K562 (cell line): ENCODE measurements around the gene CLTRN. TPM values are rescaled to one million over a fixed set of nuclear protein-coding genes. Genes with fewer than 3 reads are reported as not detected.
A peak's percentile ranks its signal among the peaks of the same experiment; 100 is the strongest.

ENCODE experiments used
- BRCA1 ChIP-seq, 2 experiments: fragments of 450-650 bp in 1 of 2; sonication (generic) in 1 of 2; formaldehyde crosslinking in 1 of 2; IDR thresholded peaks; 2 replicates each; pipeline versions ENCODE4 v1.5.0 to v1.6.1; 2017 to 2020; ENCODE audit warnings: mild to moderate bottlenecking in 1 of 2, missing genetic modification reagents in 1 of 2
- C11orf30 ChIP-seq: fragments of 450-650 bp; IDR thresholded peaks from 2 replicates; pipeline ENCODE4 v1.6.1; 2016; ENCODE audit warnings: low read depth, mild to moderate bottlenecking
- CBX8 ChIP-seq: fragments of 200-600 bp; sonication (generic); IDR thresholded peaks from 2 replicates; pipeline ENCODE4 v1.6.1; 2012; ENCODE audit warnings: borderline replicate concordance, mixed run types, low read depth, mild to moderate bottlenecking, moderate library complexity, mixed read lengths, low read length, control low read depth, inconsistent platforms; ENCODE audit not compliant: poor library complexity, severe bottlenecking; ENCODE audit errors: extremely low read depth
- GATAD2A ChIP-seq: fragments of 450-650 bp; IDR thresholded peaks from 2 replicates; pipeline ENCODE4 v1.6.1; 2017
- GTF2E2 ChIP-seq: fragments of 200-800 bp; sonication (Bioruptor generic); IDR thresholded peaks from 2 replicates; pipeline ENCODE4 v1.6.1; 2016; ENCODE audit warnings: missing genetic modification characterization, missing compliant biosample characterization
- MEF2D ChIP-seq: conservative IDR thresholded peaks from 2 replicates; pipeline ENCODE4 v1.6.1; 2016; ENCODE audit warnings: low read depth, missing genetic modification characterization, missing compliant biosample characterization
- NELFE ChIP-seq: IDR thresholded peaks from 2 replicates; pipeline ENCODE4 v1.6.1; 2011; ENCODE audit warnings: mild to moderate bottlenecking; ENCODE audit not compliant: insufficient read depth, insufficient read length
- TAF9B ChIP-seq: fragments of 450-650 bp; IDR thresholded peaks from 2 replicates; pipeline ENCODE4 v1.6.1; 2018; ENCODE audit warnings: mild to moderate bottlenecking; ENCODE audit not compliant: partially characterized antibody
- ZNF212 ChIP-seq: fragments of 450-650 bp; formaldehyde crosslinking; IDR thresholded peaks from 2 replicates; pipeline ENCODE4 v1.4.0; 2020; ENCODE audit warnings: mild to moderate bottlenecking
- ZNF551 ChIP-seq: fragments of 250-450 bp; sonication (Bioruptor Pico); IDR thresholded peaks from 2 replicates; pipeline ENCODE4 v1.5.0; 2021; ENCODE audit warnings: mild to moderate bottlenecking, moderate library complexity
- polyA plus RNA-seq, 8 experiments: library from polyadenylated mRNA; depleted of rRNA in 4 of 8; stranded (reverse) in 5 of 8; unstranded in 3 of 8; fragments of >200 nt; fragmentation: Nextera tagmentation in 2 of 8; fragmentation: Illumina TruSeq in 1 of 8; extraction: Ambion mirVana in 2 of 8; extraction: Trizol in 1 of 8; gene quantifications; 2 replicates each; pipeline versions ENCODE4 v1.2.1 to v1.2.3, GENCODE V29; 2011 to 2014; ENCODE audit warnings: inconsistent platforms in 1 of 8, missing spikeins in 1 of 8
- total RNA-seq, 7 experiments: library from RNA; depleted of rRNA in 6 of 7; stranded (reverse); fragments of >200 nt in 6 of 7; fragmentation: Illumina TruSeq in 2 of 7; extraction: Trizol in 2 of 7; gene quantifications; 2 replicates each; pipeline versions ENCODE4 v1.2.1 to v1.2.3, GENCODE V29; 2011 to 2021; ENCODE audit warnings: low replicate concordance in 1 of 7
- TF ChIP-seq, protein P1 (sequence below): fragments of 450-650 bp; formaldehyde crosslinking; IDR thresholded peaks from 2 replicates; pipeline ENCODE4 v1.4.0; 2022; ENCODE audit warnings: missing genetic modification characterization
- TF ChIP-seq, protein P2 (sequence below): fragments of 450-650 bp; IDR thresholded peaks from 2 replicates; pipeline ENCODE4 v1.6.1; 2016; ENCODE audit warnings: borderline replicate concordance
- TF ChIP-seq, protein P3 (sequence below): fragments of 450-650 bp; IDR thresholded peaks from 2 replicates; pipeline ENCODE4 v1.6.1; 2016; ENCODE audit warnings: mild to moderate bottlenecking
- TF ChIP-seq, protein P4 (sequence below): fragments of 250-450 bp; sonication (Bioruptor Pico); IDR thresholded peaks from 2 replicates; pipeline ENCODE4 v1.8.0; 2021; ENCODE audit warnings: borderline replicate concordance, mild to moderate bottlenecking, moderate library complexity; ENCODE audit not compliant: poor library complexity, severe bottlenecking
- TF ChIP-seq, protein P5 (sequence below), 2 experiments: fragments of 450-650 bp in 1 of 2; sonication (generic) in 1 of 2; formaldehyde crosslinking; conservative IDR thresholded peaks; 2 replicates each; pipeline versions ENCODE4 v1.4.0 to v1.8.1; 2020 to 2022; ENCODE audit warnings: mild to moderate bottlenecking in 1 of 2, missing genetic modification reagents in 1 of 2
- TF ChIP-seq, protein P6 (sequence below): fragments of 450-650 bp; IDR thresholded peaks from 2 replicates; pipeline ENCODE4 v1.6.1; 2016; ENCODE audit warnings: missing biosample characterization, missing genetic modification characterization
- TF ChIP-seq, protein P7 (sequence below): fragments of 250-450 bp; sonication (Bioruptor Pico); IDR thresholded peaks from 2 replicates; pipeline ENCODE4 v1.6.1; 2021; ENCODE audit warnings: mild to moderate bottlenecking

The CLTRN gene
- total and polyA plus RNA-seq, 9 of the 15 experiments (the other 6 are each of a cell fraction or from before 2014, with no cell fraction given) = 0.11 to 0.36 (median 0.18) TPM; not detected in 2

DNA sequence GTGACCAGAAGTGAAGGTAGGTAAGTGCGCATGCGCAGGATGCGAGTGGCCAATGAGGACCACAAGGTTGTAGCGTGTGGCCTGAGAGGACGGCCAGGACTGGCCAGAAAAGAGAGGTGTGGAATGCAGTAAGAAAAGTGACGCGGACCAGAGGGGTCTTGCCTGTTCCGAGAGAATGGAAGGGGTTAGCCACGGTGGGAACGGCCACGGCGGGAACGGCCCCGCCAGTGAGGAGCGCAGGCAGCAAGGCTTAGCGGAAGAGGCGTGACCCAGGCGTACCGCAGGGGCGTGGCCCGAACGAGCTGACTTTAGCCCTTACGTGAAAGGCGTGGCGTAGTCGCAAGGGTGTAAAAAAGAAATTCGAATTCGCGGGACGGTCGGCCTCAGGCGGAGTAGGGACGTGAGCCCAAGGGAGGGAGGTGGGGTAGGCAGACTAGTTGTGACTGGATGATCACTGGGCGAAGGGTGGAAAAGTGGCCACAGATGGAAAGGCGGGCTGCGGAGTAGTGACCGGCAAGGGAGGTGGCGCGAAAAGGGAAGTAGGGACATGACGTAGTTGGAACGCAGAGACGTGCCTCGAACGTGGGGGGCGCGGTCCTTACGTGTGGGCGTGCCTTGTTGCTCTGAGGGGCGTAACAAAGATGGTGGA is 10.4 kb upstream of the CLTRN start (continued):
- TF ChIP-seq, protein P1, sequence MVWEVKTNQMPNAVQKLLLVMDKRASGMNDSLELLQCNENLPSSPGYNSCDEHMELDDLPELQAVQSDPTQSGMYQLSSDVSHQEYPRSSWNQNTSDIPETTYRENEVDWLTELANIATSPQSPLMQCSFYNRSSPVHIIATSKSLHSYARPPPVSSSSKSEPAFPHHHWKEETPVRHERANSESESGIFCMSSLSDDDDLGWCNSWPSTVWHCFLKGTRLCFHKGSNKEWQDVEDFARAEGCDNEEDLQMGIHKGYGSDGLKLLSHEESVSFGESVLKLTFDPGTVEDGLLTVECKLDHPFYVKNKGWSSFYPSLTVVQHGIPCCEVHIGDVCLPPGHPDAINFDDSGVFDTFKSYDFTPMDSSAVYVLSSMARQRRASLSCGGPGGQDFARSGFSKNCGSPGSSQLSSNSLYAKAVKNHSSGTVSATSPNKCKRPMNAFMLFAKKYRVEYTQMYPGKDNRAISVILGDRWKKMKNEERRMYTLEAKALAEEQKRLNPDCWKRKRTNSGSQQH (CRISPR knock-in tag) = no peak; the same call in 1 of the 2 replicates
- TF ChIP-seq C11orf30 = no peak
- TF ChIP-seq, protein P2, sequence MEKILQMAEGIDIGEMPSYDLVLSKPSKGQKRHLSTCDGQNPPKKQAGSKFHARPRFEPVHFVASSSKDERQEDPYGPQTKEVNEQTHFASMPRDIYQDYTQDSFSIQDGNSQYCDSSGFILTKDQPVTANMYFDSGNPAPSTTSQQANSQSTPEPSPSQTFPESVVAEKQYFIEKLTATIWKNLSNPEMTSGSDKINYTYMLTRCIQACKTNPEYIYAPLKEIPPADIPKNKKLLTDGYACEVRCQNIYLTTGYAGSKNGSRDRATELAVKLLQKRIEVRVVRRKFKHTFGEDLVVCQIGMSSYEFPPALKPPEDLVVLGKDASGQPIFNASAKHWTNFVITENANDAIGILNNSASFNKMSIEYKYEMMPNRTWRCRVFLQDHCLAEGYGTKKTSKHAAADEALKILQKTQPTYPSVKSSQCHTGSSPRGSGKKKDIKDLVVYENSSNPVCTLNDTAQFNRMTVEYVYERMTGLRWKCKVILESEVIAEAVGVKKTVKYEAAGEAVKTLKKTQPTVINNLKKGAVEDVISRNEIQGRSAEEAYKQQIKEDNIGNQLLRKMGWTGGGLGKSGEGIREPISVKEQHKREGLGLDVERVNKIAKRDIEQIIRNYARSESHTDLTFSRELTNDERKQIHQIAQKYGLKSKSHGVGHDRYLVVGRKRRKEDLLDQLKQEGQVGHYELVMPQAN = peak; percentile 67; the same call in 1 of the 2 replicates
- no peak for TF ChIP-seq BRCA1 (IDR thresholded peaks at IDR 0.05)
- TF ChIP-seq BRCA1 (CRISPR knock-in tag; IDR thresholded peaks at IDR 0.05) = no peak
- TF ChIP-seq ZNF212 (CRISPR knock-in tag) = no peak
- no peak for TF ChIP-seq GATAD2A
- TF ChIP-seq ZNF551 (CRISPR knock-in tag) = no peak
- TF ChIP-seq, protein P3, sequence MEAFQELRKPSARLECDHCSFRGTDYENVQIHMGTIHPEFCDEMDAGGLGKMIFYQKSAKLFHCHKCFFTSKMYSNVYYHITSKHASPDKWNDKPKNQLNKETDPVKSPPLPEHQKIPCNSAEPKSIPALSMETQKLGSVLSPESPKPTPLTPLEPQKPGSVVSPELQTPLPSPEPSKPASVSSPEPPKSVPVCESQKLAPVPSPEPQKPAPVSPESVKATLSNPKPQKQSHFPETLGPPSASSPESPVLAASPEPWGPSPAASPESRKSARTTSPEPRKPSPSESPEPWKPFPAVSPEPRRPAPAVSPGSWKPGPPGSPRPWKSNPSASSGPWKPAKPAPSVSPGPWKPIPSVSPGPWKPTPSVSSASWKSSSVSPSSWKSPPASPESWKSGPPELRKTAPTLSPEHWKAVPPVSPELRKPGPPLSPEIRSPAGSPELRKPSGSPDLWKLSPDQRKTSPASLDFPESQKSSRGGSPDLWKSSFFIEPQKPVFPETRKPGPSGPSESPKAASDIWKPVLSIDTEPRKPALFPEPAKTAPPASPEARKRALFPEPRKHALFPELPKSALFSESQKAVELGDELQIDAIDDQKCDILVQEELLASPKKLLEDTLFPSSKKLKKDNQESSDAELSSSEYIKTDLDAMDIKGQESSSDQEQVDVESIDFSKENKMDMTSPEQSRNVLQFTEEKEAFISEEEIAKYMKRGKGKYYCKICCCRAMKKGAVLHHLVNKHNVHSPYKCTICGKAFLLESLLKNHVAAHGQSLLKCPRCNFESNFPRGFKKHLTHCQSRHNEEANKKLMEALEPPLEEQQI = no peak
- peak; percentile 38 for TF ChIP-seq TAF9B
- TF ChIP-seq, protein P4, sequence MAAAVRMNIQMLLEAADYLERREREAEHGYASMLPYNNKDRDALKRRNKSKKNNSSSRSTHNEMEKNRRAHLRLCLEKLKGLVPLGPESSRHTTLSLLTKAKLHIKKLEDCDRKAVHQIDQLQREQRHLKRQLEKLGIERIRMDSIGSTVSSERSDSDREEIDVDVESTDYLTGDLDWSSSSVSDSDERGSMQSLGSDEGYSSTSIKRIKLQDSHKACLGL (CRISPR knock-in tag) = no peak
- TF ChIP-seq, protein P5, sequence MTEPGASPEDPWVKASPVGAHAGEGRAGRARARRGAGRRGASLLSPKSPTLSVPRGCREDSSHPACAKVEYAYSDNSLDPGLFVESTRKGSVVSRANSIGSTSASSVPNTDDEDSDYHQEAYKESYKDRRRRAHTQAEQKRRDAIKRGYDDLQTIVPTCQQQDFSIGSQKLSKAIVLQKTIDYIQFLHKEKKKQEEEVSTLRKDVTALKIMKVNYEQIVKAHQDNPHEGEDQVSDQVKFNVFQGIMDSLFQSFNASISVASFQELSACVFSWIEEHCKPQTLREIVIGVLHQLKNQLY (CRISPR knock-in tag; conservative IDR thresholded peaks at IDR 0.05) = no peak
- no peak for TF ChIP-seq NELFE
- TF ChIP-seq MEF2D (tag) = no peak
- TF ChIP-seq, protein P6, sequence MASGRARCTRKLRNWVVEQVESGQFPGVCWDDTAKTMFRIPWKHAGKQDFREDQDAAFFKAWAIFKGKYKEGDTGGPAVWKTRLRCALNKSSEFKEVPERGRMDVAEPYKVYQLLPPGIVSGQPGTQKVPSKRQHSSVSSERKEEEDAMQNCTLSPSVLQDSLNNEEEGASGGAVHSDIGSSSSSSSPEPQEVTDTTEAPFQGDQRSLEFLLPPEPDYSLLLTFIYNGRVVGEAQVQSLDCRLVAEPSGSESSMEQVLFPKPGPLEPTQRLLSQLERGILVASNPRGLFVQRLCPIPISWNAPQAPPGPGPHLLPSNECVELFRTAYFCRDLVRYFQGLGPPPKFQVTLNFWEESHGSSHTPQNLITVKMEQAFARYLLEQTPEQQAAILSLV = no peak
- no peak; the same call in 1 of the 2 replicates for TF ChIP-seq GTF2E2 (tag)
- TF ChIP-seq, protein P7, sequence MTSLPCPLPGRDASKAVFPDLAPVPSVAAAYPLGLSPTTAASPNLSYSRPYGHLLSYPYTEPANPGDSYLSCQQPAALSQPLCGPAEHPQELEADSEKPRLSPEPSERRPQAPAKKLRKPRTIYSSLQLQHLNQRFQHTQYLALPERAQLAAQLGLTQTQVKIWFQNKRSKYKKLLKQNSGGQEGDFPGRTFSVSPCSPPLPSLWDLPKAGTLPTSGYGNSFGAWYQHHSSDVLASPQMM (CRISPR knock-in tag) = no peak
- TF ChIP-seq CBX8 = no peak
